HepG2 (cell line): ENCODE data around the gene BRD3. TPM values are rescaled to one million over a fixed set of nuclear protein-coding genes. Genes with fewer than 3 reads are reported as not detected.

ENCODE experiments used
- MED13 ChIP-seq: sonication (generic); formaldehyde crosslinking; IDR thresholded peaks from 2 replicates; pipeline ENCODE4 v1.5.0; 2020; ENCODE audit warnings: missing genetic modification reagents
- NR0B2 ChIP-seq: sonication (generic); formaldehyde crosslinking; IDR thresholded peaks from 2 replicates; pipeline ENCODE4 v1.4.0; 2020; ENCODE audit warnings: mild to moderate bottlenecking, missing genetic modification reagents
- NR3C1 ChIP-seq: sonication (generic); formaldehyde crosslinking; IDR thresholded peaks from 2 replicates; pipeline ENCODE4 v1.4.0; 2020; ENCODE audit warnings: missing genetic modification reagents
- NRL ChIP-seq: sonication (generic); formaldehyde crosslinking; IDR thresholded peaks from 2 replicates; pipeline ENCODE4 v1.5.0; 2020; ENCODE audit warnings: missing genetic modification reagents, mild to moderate bottlenecking, moderate library complexity, borderline replicate concordance
- ZFP1 ChIP-seq: IDR thresholded peaks from 2 replicates; pipeline ENCODE4 v1.6.1; 2016
- ZNF260 ChIP-seq: sonication (generic); formaldehyde crosslinking; IDR thresholded peaks from 2 replicates; pipeline ENCODE4 v1.4.0; 2020; ENCODE audit warnings: missing genetic modification reagents, low read depth, mild to moderate bottlenecking, borderline replicate concordance
- ZNF264 ChIP-seq: sonication (generic); formaldehyde crosslinking; IDR thresholded peaks from 2 replicates; pipeline ENCODE4 v1.4.0; 2020; ENCODE audit warnings: missing genetic modification reagents
- ZNF333 ChIP-seq: sonication (generic); formaldehyde crosslinking; IDR thresholded peaks from 2 replicates; pipeline ENCODE4 v1.4.0; 2020; ENCODE audit warnings: mild to moderate bottlenecking, missing genetic modification reagents, borderline replicate concordance
- ZNF33B ChIP-seq: sonication (generic); formaldehyde crosslinking; IDR thresholded peaks from 2 replicates; pipeline ENCODE4 v1.5.1; 2020; ENCODE audit warnings: mild to moderate bottlenecking, missing genetic modification reagents
- ZNF382 ChIP-seq: sonication (generic); formaldehyde crosslinking; IDR thresholded peaks from 2 replicates; pipeline ENCODE4 v1.5.0; 2020; ENCODE audit warnings: missing genetic modification reagents, mild to moderate bottlenecking, borderline replicate concordance
- ZNF510 ChIP-seq: sonication (generic); formaldehyde crosslinking; IDR thresholded peaks from 2 replicates; pipeline ENCODE4 v1.4.0; 2020; ENCODE audit warnings: low read depth, mild to moderate bottlenecking, missing genetic modification reagents
- ZNF550 ChIP-seq: sonication (generic); formaldehyde crosslinking; IDR thresholded peaks from 2 replicates; pipeline ENCODE4 v1.4.0; 2020; ENCODE audit warnings: mild to moderate bottlenecking, missing genetic modification reagents, borderline replicate concordance
- ZNF616 ChIP-seq: sonication (generic); formaldehyde crosslinking; IDR thresholded peaks from 2 replicates; pipeline ENCODE4 v1.5.0; 2020; ENCODE audit warnings: low read depth, mild to moderate bottlenecking, missing genetic modification reagents
- ZNF816 ChIP-seq: sonication (generic); formaldehyde crosslinking; IDR thresholded peaks from 2 replicates; pipeline ENCODE4 v1.8.0; 2022; ENCODE audit warnings: missing genetic modification reagents, mild to moderate bottlenecking, borderline replicate concordance
- polyA plus RNA-seq, 8 experiments: library from polyadenylated mRNA; depleted of rRNA in 3 of 8; stranded (reverse) in 7 of 8; unstranded in 1 of 8; fragments of >200 nt; fragmentation: Illumina TruSeq in 4 of 8; extraction: Trizol in 4 of 8; gene quantifications; 2 replicates each; pipeline versions ENCODE4 v1.2.1 to v1.2.3, GENCODE V29; 2011 to 2016; ENCODE audit warnings: low read depth in 4 of 8, missing spikeins in 1 of 8, mixed read lengths in 1 of 8; ENCODE audit not compliant: insufficient read depth in 1 of 8
- total RNA-seq, 5 experiments: library from RNA; depleted of rRNA; stranded (reverse); fragments of >200 nt; fragmentation: Illumina TruSeq; extraction: Trizol; gene quantifications; 2 replicates each; pipeline ENCODE4 v1.2.3, GENCODE V29; 2016; ENCODE audit warnings: low read depth in 1 of 5
- TF ChIP-seq, protein P1 (sequence below): sonication (generic); formaldehyde crosslinking; IDR thresholded peaks from 2 replicates; pipeline ENCODE4 v1.8.1; 2022; ENCODE audit warnings: low read depth, mild to moderate bottlenecking, missing genetic modification reagents
- TF ChIP-seq, protein P2 (sequence below): sonication (generic); formaldehyde crosslinking; IDR thresholded peaks from 2 replicates; pipeline ENCODE4 v1.4.0; 2020; ENCODE audit warnings: mild to moderate bottlenecking, missing genetic modification reagents
- TF ChIP-seq, protein P3 (sequence below): sonication (generic); formaldehyde crosslinking; IDR thresholded peaks from 2 replicates; pipeline ENCODE4 v1.4.0; 2020; ENCODE audit warnings: missing genetic modification reagents, borderline replicate concordance
- TF ChIP-seq, protein P4 (sequence below): sonication (generic); formaldehyde crosslinking; IDR thresholded peaks from 2 replicates; pipeline ENCODE4 v1.5.1; 2020; ENCODE audit warnings: missing genetic modification reagents, mild to moderate bottlenecking, borderline replicate concordance

The BRD3 gene
- total and polyA plus RNA-seq, 2 of the 13 experiments (the other 11 are each of a cell fraction or from before 2014, with no cell fraction given): 5.9 to 12.9 TPM

DNA sequence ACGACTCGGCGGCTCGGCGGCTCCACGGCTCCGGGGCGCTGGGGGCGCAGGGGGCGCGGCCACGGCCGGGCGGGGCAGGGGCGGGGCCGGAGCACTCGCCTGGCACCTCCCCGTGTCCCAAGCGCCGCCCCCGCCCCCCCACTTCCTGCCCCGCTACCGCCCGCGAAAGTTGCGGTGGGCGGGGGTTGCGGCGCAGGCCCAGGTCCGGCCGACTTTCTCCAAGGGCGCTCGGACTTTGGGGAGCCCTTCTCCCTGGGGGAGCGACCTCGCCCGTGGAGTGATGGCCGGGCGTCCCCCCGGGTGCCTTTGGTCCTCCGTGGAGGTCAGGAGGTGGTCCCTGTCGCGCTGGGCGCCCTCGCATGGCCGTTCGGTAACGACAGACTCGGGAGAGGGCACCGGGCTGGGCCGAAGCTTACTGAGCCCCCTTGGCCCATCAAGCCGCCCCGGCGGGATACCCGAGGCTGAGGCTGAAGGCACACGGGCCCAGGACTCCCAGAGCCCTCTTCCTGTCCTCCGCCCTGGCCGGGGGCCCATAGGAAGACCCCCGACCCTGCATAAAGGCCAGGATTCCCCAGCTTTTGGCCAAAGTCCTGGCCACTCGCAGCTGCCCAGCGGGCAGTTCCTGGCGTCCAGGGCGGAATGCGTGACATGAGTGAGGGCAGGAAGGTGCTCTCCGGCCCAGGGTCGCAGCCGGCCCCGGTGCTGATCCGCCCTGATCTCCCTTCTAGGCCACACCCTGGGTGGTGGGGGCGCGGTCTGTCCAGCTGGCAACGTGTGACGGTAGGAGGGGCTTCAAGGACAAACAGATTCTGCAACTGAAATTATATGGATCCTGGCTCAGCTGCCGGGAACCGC is 74.8 kb downstream of the BRD3 start (continued):
- TF ChIP-seq, protein P1, sequence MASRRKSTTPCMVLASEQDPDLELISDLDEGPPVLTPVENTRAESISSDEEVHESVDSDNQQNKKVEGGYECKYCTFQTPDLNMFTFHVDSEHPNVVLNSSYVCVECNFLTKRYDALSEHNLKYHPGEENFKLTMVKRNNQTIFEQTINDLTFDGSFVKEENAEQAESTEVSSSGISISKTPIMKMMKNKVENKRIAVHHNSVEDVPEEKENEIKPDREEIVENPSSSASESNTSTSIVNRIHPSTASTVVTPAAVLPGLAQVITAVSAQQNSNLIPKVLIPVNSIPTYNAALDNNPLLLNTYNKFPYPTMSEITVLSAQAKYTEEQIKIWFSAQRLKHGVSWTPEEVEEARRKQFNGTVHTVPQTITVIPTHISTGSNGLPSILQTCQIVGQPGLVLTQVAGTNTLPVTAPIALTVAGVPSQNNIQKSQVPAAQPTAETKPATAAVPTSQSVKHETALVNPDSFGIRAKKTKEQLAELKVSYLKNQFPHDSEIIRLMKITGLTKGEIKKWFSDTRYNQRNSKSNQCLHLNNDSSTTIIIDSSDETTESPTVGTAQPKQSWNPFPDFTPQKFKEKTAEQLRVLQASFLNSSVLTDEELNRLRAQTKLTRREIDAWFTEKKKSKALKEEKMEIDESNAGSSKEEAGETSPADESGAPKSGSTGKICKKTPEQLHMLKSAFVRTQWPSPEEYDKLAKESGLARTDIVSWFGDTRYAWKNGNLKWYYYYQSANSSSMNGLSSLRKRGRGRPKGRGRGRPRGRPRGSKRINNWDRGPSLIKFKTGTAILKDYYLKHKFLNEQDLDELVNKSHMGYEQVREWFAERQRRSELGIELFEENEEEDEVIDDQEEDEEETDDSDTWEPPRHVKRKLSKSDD: 0 out of 2 replicates have a peak, but pooled peaks have one; percentile 21
- TF ChIP-seq ZNF33B (peak; percentile 89; the same call in 1 of the 2 replicates), ZNF816 (no peak), ZNF264 (CRISPR knock-in tag) (0 out of 2 replicates have a peak, but pooled peaks have one; percentile 44), ZNF550 (CRISPR knock-in tag) (no peak; the same call in 1 of the 2 replicates), NRL (CRISPR knock-in tag) (no peak; the same call in 1 of the 2 replicates), ZFP1 (CRISPR knock-in tag) (no peak), ZNF510 (CRISPR knock-in tag) (0 out of 2 replicates have a peak, but pooled peaks have one; percentile 76), NR3C1 (no peak), ZNF382 (CRISPR knock-in tag) (no peak), NR0B2 (peak; percentile 57; the same call in 1 of the 2 replicates), ZNF260 (CRISPR knock-in tag) (no peak), MED13 (CRISPR knock-in tag) (no peak), ZNF333 (CRISPR knock-in tag) (no peak), ZNF616 (CRISPR knock-in tag) (no peak; the same call in 1 of the 2 replicates)
- TF ChIP-seq, protein P2, sequence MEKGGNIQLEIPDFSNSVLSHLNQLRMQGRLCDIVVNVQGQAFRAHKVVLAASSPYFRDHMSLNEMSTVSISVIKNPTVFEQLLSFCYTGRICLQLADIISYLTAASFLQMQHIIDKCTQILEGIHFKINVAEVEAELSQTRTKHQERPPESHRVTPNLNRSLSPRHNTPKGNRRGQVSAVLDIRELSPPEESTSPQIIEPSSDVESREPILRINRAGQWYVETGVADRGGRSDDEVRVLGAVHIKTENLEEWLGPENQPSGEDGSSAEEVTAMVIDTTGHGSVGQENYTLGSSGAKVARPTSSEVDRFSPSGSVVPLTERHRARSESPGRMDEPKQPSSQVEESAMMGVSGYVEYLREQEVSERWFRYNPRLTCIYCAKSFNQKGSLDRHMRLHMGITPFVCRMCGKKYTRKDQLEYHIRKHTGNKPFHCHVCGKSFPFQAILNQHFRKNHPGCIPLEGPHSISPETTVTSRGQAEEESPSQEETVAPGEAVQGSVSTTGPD (CRISPR knock-in tag): no peak
- TF ChIP-seq, protein P3, sequence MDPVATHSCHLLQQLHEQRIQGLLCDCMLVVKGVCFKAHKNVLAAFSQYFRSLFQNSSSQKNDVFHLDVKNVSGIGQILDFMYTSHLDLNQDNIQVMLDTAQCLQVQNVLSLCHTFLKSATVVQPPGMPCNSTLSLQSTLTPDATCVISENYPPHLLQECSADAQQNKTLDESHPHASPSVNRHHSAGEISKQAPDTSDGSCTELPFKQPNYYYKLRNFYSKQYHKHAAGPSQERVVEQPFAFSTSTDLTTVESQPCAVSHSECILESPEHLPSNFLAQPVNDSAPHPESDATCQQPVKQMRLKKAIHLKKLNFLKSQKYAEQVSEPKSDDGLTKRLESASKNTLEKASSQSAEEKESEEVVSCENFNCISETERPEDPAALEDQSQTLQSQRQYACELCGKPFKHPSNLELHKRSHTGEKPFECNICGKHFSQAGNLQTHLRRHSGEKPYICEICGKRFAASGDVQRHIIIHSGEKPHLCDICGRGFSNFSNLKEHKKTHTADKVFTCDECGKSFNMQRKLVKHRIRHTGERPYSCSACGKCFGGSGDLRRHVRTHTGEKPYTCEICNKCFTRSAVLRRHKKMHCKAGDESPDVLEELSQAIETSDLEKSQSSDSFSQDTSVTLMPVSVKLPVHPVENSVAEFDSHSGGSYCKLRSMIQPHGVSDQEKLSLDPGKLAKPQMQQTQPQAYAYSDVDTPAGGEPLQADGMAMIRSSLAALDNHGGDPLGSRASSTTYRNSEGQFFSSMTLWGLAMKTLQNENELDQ (CRISPR knock-in tag): no peak
- TF ChIP-seq, protein P4, sequence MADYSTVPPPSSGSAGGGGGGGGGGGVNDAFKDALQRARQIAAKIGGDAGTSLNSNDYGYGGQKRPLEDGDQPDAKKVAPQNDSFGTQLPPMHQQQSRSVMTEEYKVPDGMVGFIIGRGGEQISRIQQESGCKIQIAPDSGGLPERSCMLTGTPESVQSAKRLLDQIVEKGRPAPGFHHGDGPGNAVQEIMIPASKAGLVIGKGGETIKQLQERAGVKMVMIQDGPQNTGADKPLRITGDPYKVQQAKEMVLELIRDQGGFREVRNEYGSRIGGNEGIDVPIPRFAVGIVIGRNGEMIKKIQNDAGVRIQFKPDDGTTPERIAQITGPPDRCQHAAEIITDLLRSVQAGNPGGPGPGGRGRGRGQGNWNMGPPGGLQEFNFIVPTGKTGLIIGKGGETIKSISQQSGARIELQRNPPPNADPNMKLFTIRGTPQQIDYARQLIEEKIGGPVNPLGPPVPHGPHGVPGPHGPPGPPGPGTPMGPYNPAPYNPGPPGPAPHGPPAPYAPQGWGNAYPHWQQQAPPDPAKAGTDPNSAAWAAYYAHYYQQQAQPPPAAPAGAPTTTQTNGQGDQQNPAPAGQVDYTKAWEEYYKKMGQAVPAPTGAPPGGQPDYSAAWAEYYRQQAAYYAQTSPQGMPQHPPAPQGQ (CRISPR knock-in tag): no peak
